ENCODE results near the gene SYT1. TPM values are rescaled to one million over a fixed set of nuclear protein-coding genes. Genes with fewer than 3 reads are reported as not detected.

Gene SYT1
- polyA plus RNA-seq, 3 donors: 21.3 to 22.8 (median 22.0) TPM

GRCh38 chr12:79356216-79356615, 491.6 kb downstream of the SYT1 start:
- DNase-seq (ENCODE audit: extremely low read depth in 1 of 11, low read depth in 9 of 11, low spot score in 4 of 11): no peak

GRCh38 chr12:79357048-79357447, 492.5 kb downstream of the SYT1 start:
- no peak for DNase-seq (ENCODE audit: extremely low read depth in 1 of 11, low read depth in 9 of 11, low spot score in 4 of 11)

GRCh38 chr12:79358716-79359300, 494.2 kb downstream of the SYT1 start:
- DNase-seq (ENCODE audit: extremely low read depth in 1 of 11, low read depth in 9 of 11, low spot score in 4 of 11): no peak

DNA sequence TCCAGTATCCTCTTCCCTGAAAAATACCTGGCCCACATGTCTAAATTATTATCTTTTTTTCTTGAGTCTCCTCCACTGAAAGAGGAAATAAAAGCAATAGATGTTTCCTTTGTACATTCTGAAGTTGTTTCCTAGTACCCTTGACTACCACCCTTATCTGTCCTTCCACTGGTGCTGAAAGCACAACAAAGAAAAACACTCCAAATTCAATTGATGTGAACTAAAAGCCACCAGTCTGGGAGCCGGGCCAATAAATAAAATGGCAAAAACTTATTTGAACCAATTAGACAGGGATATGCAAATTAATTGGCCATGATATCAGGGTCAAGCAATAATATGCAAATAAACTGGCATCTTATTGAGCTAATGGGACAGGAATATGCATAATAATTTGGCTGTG, 495.7 kb downstream of the SYT1 start:
- no peak for DNase-seq (ENCODE audit: extremely low read depth in 1 of 11, low read depth in 9 of 11, low spot score in 4 of 11)

DNA sequence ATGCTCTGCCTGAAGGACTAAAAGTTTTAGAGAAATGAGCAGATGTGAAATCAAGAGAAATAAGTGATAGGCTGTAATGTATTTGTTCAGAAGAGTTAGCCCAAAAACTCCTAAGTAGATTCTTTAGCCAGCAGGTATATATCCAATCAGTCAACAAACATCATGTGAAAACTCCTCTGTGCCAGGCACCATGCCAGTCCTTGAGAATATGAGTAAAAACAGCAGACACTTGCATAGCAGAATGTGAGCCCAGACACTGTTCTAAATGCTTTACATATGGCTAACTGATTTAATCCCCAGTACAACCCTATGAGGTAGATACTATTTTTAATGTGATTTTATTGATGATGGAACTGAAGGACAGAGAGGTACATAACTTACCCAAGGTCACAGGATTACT, 496.4 kb downstream of the SYT1 start:
- DNase-seq (ENCODE audit: extremely low read depth in 1 of 11, low read depth in 9 of 11, low spot score in 4 of 11): no peak

- no peak for DNase-seq (ENCODE audit: extremely low read depth in 1 of 11, low read depth in 9 of 11, low spot score in 4 of 11)
Measured at GRCh38 chr12:79364197-79364596, 499.6 kb downstream of the SYT1 start.

DNA sequence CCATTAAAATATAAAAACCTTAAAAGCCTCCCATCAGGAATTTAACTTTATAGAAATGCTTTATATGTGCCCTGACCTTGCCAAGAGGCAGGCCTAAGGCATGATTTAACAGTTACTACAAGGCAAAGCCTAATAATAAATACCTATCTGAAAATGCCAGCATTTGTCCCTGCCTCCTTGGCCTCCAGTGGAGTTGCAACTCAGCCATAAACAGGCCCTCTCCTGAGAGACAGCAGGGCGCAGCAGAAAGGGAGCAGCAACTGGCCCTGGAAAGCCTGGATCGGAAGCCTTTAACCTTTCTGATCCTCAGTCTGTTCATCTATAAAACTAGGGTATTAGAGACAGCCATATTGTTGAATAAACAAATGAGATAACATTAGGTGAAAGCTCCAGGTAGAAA, 501.8 kb downstream of the SYT1 start:
- no peak for DNase-seq (ENCODE audit: extremely low read depth in 1 of 11, low read depth in 9 of 11, low spot score in 4 of 11)

DNA sequence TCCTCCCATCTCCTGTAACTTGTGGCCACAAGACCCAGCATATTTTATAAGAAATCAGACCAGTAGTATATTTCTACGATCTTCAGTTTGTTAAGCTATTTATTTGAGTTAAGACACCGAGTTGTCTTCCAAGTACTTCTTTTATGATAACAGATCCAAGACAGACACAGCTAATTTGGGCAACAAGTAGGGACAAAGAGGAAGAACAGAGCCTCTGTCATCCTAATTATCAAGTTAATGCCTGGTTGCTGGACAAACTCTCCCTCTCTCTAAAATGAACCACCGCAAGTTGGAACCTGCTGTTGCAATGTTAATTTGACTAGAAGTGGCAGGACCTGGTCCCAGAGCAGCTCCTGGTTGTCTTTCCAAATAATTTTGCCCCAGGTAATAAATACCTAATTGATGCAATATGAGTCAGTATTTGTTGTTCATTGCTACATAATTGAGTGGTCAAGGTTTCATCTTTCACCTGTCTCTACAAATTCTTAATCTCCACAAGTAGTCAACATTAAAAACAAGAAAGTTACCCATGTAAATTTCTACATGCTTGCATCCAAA, 502.5 kb downstream of the SYT1 start:
- no peak for DNase-seq (ENCODE audit: extremely low read depth in 1 of 11, low read depth in 9 of 11, low spot score in 4 of 11)

GRCh38 chr12:79370021-79370420, 505.4 kb downstream of the SYT1 start:
- peak in 1 of 11 donors; percentile 8 for DNase-seq (ENCODE audit: extremely low read depth in 1 of 11, low read depth in 9 of 11, low spot score in 4 of 11)

- no peak for DNase-seq (ENCODE audit: extremely low read depth in 1 of 11, low read depth in 9 of 11, low spot score in 4 of 11)
Measured at GRCh38 chr12:79371226-79371625, 506.7 kb downstream of the SYT1 start.

DNA sequence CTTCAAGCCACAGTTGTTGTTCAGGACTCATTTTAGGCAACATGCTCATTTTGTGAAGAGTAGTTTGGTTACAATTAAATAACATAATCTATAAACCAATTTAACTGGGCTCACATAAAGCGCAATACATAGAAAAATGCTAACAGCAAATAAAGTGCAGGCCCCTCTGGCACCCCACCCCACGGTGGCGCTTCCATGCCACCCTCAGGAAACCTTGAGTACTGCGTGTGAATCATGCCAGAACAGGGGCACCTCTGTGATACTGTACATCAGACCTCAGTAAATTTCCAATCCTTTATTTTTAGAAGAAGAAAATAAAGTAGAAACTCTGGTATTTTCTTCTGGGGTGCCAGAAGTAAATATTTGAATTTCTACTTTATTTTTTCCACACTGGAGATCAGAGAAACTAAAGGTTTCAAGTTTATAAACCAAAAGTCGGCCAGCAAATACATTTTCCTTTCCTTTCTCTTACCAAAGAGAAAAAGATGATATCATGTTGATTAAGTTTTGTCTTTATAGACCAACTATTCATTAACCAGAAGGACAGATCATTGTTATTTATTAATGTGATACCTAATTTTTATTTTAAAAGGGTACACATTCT, 509.4 kb downstream of the SYT1 start:
- DNase-seq (ENCODE audit: extremely low read depth in 1 of 11, low read depth in 9 of 11, low spot score in 4 of 11): peak in 1 of 11 donors; percentile 9

- DNase-seq (ENCODE audit: extremely low read depth in 1 of 11, low read depth in 9 of 11, low spot score in 4 of 11): no peak
Measured at GRCh38 chr12:79374545-79374944, 510.0 kb downstream of the SYT1 start.

DNA sequence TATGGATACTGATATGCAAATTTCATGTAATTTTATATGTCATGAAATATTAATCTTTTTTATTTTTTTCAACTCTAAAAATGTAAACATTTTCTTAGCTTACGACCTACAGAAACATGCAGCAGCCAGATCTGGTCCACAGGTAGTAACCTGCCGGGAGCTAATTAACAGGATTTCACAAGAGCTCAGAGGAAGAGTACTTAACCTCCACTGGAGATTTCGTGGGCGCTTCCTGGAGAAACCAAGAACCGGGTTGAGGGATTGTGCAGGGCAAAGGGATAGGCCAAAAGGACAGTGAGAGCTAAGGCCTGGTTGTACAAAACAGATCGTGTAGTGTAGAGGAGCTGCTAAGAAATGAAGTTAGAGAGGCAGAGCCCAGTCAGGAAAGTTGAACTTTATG, 510.5 kb downstream of the SYT1 start:
- no peak for DNase-seq (ENCODE audit: extremely low read depth in 1 of 11, low read depth in 9 of 11, low spot score in 4 of 11)

- no peak for DNase-seq (ENCODE audit: extremely low read depth in 1 of 11, low read depth in 9 of 11, low spot score in 4 of 11)
Measured at GRCh38 chr12:79378496-79378895, 513.9 kb downstream of the SYT1 start.

DNA sequence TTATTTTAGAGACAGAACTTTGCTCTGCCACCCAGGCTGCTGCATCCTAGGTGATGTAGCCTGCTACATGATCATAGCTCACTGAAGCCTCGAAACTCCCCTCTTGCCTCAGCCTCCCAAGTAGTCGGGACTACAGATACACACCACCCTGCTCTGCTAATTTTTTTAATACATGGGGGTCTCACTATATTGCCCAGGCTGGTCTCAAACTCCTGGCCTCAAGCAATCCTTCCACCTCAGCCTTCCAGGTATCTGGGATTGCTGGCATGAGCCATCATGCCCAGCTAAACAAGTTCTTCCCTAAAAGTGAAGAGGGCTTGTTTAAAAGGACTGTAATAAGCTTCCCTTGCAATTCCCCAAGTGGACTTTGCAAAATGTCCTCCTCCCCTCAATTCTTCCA, 515.8 kb downstream of the SYT1 start:
- DNase-seq (ENCODE audit: extremely low read depth in 1 of 11, low read depth in 9 of 11, low spot score in 4 of 11): no peak

DNA sequence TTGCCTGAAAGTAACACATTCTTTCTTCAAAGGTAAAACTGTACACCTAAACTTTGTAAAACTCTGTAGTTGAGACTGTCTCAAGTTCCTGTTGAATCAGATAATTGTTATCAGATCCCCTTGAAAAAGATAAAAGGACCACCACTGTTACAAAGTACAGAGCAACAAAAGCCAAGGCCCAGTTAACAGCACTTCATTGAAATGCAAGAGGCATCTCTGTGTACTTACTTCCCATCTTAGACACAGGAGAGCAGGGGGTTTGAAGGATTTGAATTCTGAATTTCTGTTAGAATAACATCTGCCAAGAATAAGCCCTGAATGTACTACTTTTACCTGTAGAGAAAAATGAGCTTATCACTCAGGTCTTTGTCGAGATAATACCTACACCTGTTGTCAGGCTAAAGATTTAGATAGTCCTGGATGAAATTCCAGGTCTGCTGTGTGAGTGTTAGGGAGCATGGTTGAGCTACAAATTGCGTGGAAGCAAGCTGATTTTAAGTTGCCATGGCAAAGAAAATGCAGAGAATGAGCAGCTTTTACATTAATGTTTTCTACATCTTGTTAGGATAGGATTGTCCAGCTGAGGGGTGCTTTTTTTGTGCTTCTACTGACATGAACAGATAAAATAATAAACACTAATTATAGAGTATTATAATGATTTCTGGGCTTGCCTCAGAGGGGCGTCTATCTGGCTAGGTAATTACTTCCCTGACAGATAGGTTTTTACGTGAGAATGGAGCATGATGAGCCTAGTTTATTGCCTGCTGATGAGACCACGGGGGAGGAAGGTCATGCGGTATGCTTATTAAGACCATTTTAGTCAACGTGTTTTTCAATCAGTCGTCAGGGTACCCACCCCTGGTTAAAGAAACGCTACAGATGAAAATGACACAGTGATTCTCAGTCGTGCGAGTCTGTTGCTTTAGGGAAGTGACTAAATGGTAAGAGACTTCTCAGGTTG, 517.0 kb downstream of the SYT1 start:
- DNase-seq (ENCODE audit: extremely low read depth in 1 of 11, low read depth in 9 of 11, low spot score in 4 of 11): peak in 1 of 11 donors; percentile 11

DNA sequence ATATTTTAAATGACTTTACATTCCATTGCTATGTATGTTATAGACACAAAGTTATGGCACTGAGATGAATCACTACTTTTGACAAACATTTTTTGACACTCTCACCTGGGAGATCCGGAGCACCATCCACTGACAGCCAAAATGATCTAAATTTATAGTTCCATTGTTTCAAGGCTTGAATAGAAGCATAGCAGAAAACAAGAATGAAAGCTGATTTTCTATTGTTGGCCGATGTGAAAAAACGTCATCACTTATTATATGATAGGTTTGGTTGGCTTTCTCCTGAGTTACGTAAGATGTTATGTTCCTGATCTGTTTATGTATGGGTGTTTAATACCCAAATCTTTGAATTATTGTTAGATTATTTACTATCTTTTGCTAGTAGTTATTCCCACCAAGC, 520.0 kb downstream of the SYT1 start:
- no peak for DNase-seq (ENCODE audit: extremely low read depth in 1 of 11, low read depth in 9 of 11, low spot score in 4 of 11)

- no peak for DNase-seq (ENCODE audit: extremely low read depth in 1 of 11, low read depth in 9 of 11, low spot score in 4 of 11)
Measured at GRCh38 chr12:79388011-79388410, 523.4 kb downstream of the SYT1 start.

DNA sequence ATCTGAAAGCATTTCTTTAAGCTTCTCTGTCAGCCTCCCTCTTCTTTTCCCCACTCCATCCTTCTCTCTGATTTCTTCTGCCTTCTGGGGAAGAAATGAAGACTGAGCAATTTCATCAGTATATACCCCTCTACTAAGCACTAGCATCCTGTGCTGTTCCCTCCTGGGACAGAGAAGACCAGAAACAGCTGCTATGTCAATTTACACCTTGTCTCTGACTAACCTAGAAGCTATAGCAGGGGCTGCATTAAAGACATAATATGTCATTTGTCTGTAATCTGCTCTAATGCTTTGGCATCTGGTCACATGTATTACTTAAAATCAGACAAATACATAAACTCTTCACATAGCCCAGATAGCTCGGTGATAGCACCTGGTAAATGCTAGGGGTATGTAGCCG, 529.3 kb downstream of the SYT1 start:
- DNase-seq (ENCODE audit: extremely low read depth in 1 of 11, low read depth in 9 of 11, low spot score in 4 of 11): no peak

GRCh38 chr12:79397609-79398008, 533.0 kb downstream of the SYT1 start:
- no peak for DNase-seq (ENCODE audit: extremely low read depth in 1 of 11, low read depth in 9 of 11, low spot score in 4 of 11)

All from renal cortex interstitium (tissue), 11 donors.